HEK293T (cell line): Measurements from ENCODE around the gene PPP1R14C.
"Not testable (repeated sequence)": the region's sequence is repeated elsewhere in the genome, so short reads cannot be mapped to it uniquely, and the experiment has no call there.

Source experiments
- FOXA1 ChIP-seq: fragments of 450-650 bp; IDR thresholded peaks from 2 replicates; pipeline ENCODE4 v1.6.1; 2016; ENCODE audit warnings: mild to moderate bottlenecking
- FOXK2 ChIP-seq: fragments of 450-650 bp; IDR thresholded peaks from 2 replicates; pipeline ENCODE4 v1.6.1; 2016; ENCODE audit warnings: mild to moderate bottlenecking
- FOXM1 ChIP-seq: fragments of 450-650 bp; IDR thresholded peaks from 2 replicates; pipeline ENCODE4 v1.6.1; 2017; ENCODE audit warnings: mild to moderate bottlenecking, borderline replicate concordance
- LEF1 ChIP-seq: fragments of 450-650 bp; IDR thresholded peaks from 2 replicates; pipeline ENCODE4 v1.6.1; 2017; ENCODE audit warnings: mild to moderate bottlenecking, borderline replicate concordance

DNA sequence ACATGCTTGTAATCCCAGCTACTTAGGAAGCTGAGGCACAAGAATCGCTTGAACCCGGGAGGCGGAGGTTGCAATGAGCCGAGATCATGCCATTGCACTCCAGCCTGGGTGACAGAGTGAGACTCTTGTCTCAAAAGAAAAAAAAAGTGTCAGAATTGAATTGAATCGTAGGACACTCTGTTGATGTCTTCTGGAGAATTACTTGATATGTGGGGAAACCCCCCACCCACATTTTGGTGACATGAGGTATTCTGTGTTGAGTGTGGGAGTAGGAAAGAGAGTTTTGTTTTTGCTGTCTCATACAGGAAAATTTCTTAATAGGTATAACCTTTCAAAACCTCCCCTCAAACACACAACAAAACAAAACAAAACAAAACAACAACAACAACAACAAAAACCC, 98.9 kb downstream of the PPP1R14C start:
- not testable (repeated sequence) for TF ChIP-seq FOXK2, LEF1, FOXA1, FOXM1
